GM19395 (cell line): ENCODE measurements around the gene HOXB5.

ENCODE experiments used
- ATAC-seq: cut with Tn5 transposase; IDR thresholded peaks from one replicate; pipeline ENCODE4 v1.9.1; 2021; ENCODE audit warnings: mild to moderate bottlenecking, moderate library complexity; ENCODE audit not compliant: unreplicated experiment

Gene HOXB5

DNA sequence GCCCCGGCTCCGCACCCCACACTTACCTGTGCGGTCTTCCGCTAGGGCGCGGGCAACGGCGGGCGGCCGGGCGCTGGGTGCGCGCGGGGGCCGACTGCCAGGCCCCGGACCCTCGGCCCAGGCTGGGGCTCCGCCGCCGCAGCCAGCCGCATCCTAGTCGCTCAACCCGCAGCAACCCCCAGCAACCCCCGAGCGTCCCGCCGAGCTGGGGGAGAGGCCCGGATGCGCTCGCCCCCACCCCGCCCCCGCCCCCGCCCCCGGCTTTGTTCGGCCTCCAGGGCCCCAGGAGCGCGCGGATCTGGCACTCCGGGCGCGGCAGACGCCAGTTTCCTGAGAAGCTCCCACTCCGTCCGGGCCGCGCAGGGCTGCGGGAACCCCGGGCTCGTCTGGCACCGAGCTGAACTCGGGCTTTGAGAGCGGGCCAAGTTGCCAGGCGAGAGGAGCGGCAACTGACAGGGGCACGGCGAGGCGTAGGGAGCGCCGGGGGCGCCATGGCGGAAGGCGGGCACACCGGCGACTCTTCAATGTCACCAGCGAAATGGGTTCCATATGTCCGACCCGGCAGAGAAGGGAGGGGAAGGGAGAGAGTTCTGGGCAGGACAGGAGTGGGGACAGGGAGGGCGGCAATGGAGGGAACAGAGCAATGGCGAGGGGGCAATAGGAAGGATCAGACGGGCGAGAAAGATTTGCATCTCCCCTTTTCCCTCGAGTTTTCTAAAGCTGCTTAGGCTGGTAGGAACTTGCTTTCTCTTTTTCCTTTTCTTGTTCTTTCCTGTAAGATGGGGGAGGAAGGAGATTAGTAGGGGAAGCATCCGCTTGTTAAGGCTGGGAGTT lies 29.2 kb downstream of the HOXB5 start:
- ATAC-seq = no peak

GRCh38 chr17:48563867-48564187 lies 29.8 kb downstream of the HOXB5 start:
- ATAC-seq = no peak

GRCh38 chr17:48563385-48563838 lies 30.2 kb downstream of the HOXB5 start:
- no peak for ATAC-seq

GRCh38 chr17:48562934-48563333 lies 30.6 kb downstream of the HOXB5 start:
- no peak for ATAC-seq

- ATAC-seq = peak; percentile 66
Measured at GRCh38 chr17:48561884-48562810, 31.4 kb downstream of the HOXB5 start.

GRCh38 chr17:48559840-48560817 lies 33.5 kb downstream of the HOXB5 start:
- no peak for ATAC-seq

GRCh38 chr17:48559122-48559839 lies 34.3 kb downstream of the HOXB5 start:
- ATAC-seq = no peak

DNA sequence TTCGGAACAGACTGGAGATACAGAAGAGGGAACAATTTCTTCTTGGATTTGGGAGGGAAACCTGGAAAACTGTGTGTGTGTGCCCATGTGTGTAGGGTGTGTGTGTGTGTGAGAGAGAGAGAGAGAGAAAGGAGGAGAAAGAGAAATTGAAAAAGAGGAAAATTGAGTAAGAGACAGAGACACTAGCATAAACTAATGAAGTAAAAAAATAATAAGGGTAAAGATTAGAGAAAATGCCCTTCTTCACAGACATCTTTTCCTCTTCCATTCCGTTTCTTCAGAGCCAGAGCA lies 34.8 kb downstream of the HOXB5 start:
- ATAC-seq = no peak

- no peak for ATAC-seq
Measured at GRCh38 chr17:48558057-48558830, 35.3 kb downstream of the HOXB5 start.

- no peak for ATAC-seq
Measured at GRCh38 chr17:48556576-48557401, 36.8 kb downstream of the HOXB5 start.

DNA sequence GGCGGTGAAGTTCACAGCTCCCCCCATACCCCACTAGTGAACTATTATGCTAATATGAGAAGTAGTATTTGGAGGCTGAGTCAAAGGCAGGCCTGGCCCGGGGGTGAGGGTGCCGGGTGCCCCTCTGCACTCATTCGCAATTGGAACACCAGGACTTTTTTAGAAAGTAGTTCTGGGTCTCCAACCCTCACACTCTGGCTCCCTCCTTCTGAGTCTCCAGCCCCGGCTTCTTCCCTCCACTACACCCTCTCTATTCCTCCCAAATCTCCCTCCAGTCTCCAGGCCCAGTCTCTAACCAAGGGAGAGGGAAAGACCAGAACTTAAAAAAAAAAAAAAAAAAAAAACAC lies 37.4 kb downstream of the HOXB5 start:
- no peak for ATAC-seq

DNA sequence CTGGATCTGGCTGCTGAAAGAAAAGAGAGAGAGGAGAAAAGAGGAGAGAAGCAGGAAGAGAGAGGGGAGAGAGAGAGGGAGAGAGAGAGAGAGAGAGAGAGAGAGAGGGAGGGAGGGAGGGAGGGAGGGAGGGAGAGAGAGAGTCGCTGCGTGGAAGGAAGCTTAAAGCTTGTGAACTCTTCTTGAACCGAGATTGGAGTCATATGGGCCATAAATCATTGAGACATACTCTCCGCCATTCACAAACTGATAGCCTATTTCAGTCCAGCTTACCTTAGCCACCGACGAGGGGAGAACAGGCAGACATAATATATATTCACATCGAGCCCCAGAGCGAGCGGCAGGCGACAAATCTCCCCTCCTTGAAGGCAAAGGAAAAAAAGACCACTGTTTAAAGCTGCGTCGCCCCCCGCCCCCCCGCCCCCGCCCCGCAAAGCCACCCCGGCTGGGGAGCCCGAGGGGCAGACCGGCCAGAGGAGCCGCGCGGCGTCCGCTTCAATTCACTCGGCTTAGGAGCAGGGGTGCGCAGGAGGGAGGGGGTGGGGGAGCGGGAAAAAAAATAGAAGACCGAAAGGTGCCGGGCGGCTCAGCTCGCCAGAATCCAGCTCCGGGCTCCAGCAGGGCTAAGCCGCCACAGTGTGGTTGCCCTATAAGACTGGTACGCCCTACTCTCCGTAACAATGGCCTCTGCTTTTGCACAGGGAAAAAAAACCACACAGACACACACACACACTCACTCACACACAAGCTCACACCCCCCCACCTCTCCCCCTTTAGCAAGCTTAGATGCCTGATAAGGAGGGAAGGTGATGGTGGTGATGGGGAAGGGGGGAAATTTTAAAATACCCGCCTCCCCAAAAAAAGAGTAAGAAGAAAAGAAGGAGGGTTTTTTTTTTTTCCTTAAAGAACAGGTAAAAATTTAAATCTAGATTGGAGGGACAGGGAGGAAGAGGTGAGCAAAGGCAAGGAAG lies 38.0 kb downstream of the HOXB5 start:
- ATAC-seq = no peak

DNA sequence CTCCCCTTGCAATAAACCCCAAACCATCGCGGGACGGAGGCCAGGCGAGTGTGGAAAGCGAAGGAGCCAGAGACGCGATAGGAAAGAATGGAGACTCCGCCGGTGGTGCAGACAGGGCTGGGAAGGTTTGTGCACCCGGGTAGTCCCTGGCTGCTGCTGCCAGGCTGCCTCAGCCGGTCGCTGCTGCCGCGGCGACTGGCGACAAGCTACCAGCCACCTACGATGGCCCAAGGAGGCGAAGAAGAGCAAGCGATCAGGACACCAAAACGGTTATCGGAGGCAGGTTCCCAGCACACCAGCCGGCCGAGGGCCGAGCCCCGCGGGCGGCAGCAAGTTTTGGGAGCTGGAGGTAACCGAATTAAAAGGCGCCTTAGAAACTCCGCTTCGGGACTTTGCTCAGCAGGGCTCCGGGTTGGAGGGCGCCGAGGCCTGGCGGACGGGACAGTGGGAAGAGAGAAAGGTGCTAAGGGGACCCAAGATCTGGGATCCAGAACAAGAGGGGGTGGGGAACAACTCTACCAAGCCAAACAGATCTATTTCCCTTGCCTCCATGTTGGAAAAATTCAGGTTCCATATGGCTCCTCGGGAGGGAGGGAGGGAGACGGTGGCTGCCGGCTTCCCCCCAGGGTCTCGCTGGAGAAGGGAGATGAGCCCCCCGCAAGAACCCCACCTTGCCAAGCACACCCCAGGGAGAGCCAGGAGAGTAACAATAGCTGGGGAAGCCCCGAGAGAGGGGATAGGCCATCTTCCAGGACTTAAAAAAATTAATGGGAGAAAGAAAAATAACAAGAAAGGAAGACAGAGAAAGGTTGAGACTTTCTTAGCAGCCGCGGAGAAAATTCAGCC lies 38.9 kb downstream of the HOXB5 start:
- no peak for ATAC-seq

GRCh38 chr17:48553826-48554225 lies 39.8 kb downstream of the HOXB5 start:
- no peak for ATAC-seq

DNA sequence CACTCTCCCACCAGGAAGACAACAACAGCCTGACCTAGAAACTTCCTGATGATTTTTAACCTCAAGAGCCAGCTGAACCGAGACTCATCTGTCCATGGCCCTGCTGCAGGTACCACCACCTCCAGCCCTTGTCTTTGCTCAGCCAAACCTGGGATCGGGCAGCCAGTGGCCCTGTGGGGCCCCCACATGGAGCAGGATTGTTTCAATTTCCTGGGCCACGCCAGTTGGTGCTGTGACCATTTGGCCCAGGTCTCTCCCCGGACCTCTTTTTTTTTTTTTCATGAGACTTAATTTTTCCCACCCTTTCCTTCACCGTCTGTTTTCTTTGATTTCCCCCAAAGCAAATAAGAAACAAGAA lies 40.4 kb downstream of the HOXB5 start:
- ATAC-seq = no peak

- ATAC-seq = no peak
Measured at GRCh38 chr17:48552466-48553189, 41.0 kb downstream of the HOXB5 start.
